SK-N-SH (cell line): ENCODE results near the gene TMEM255B. TPM values are rescaled to one million over a fixed set of nuclear protein-coding genes. Genes with fewer than 3 reads are reported as not detected.

ENCODE experiments used
- CTCF ChIA-PET: fragments of 300-600, 350-600 bp; formaldehyde crosslinking; extraction: SDS; loops from one replicate; lab custom pipeline; 2021; lab: Yijun Ruan, JAX
- POLR2A ChIA-PET: fragments of 350-600 bp; sonication (Branson Sonifier 250); formaldehyde crosslinking; extraction: SDS; loops from one replicate; lab custom pipeline; 2020; ENCODE audit warnings: antibody characterized with exemption, inconsistent platforms; lab: Yijun Ruan, JAX
- DNase-seq: peaks from one replicate; pipeline ENCODE4 v3.0.0; 2012
- H2AFZ ChIP-seq: fragments of 200-600 bp; sonication (generic); 2 replicates; pipeline ENCODE4 v1.8.1; 2016; ENCODE audit warnings: antibody characterized with exemption, mild to moderate bottlenecking, low read depth
- H3F3A ChIP-seq: fragments of 200-600 bp; sonication (generic); replicated peaks from 2 replicates; pipeline ENCODE3; 2016; ENCODE audit warnings: antibody characterized with exemption, mild to moderate bottlenecking; ENCODE audit not compliant: insufficient read depth
- H3K27ac ChIP-seq, 2 experiments: fragments of 200-500 bp in 1 of 2; fragments of 200-600 bp in 1 of 2; sonication (Bioruptor generic) in 1 of 2; sonication (generic), shearing (Covaris generic) in 1 of 2; 2 replicates each; pipeline versions ENCODE4 v1.5.1 to v1.6.1; 2014 to 2016; ENCODE audit warnings: low read depth in 2 of 2, inconsistent platforms in 1 of 2, low read length in 1 of 2, mild to moderate bottlenecking in 1 of 2, mixed read lengths in 1 of 2
- H3K27me3 ChIP-seq: fragments of 200-600 bp; sonication (generic), shearing (Covaris generic); 2 replicates; pipeline ENCODE4 v1.6.1; 2016; ENCODE audit warnings: mixed run types; ENCODE audit not compliant: insufficient read depth
- H3K36me3 ChIP-seq, 2 experiments: fragments of 200-500 bp in 1 of 2; fragments of 200-600 bp in 1 of 2; sonication (Bioruptor generic) in 1 of 2; sonication (generic) in 1 of 2; replicated peaks in 1 of 2; 2 replicates each; pipeline versions ENCODE3 to v1.5.1; 2014 to 2016; ENCODE audit warnings: low read length in 1 of 2, mild to moderate bottlenecking in 1 of 2; ENCODE audit not compliant: insufficient read depth in 2 of 2, control insufficient read depth in 1 of 2
- H3K4me1 ChIP-seq, 2 experiments: fragments of 200-500 bp in 1 of 2; fragments of 200-600 bp in 1 of 2; sonication (Bioruptor generic) in 1 of 2; sonication (generic), shearing (Covaris generic) in 1 of 2; 2 replicates each; pipeline versions ENCODE4 v1.5.1 to v1.6.1; 2014 to 2016; ENCODE audit warnings: low read depth in 1 of 2, low read length in 1 of 2, mixed run types in 1 of 2; ENCODE audit not compliant: insufficient read depth in 2 of 2, control insufficient read depth in 1 of 2
- H3K4me2 ChIP-seq: fragments of 200-600 bp; sonication (generic), shearing (Covaris generic); 2 replicates; pipeline ENCODE4 v1.6.1; 2017; ENCODE audit warnings: mixed run types
- H3K4me3 ChIP-seq, 2 experiments: fragments of 200-500 bp in 1 of 2; fragments of 200-600 bp in 1 of 2; sonication (Bioruptor generic) in 1 of 2; sonication (generic), shearing (Covaris generic) in 1 of 2; 2 replicates each; pipeline versions ENCODE4 v1.5.1 to v1.8.1; 2014 to 2016; ENCODE audit warnings: low read depth in 2 of 2, inconsistent platforms in 1 of 2, low read length in 1 of 2, mild to moderate bottlenecking in 1 of 2, mixed read lengths in 1 of 2, moderate library complexity in 1 of 2
- H3K79me2 ChIP-seq: fragments of 200-600 bp; sonication (generic); 2 replicates; pipeline ENCODE4 v1.8.1; 2017; ENCODE audit warnings: mild to moderate bottlenecking; ENCODE audit not compliant: insufficient read depth
- H3K9ac ChIP-seq: fragments of 200-600 bp; sonication (generic); 2 replicates; pipeline ENCODE4 v1.6.1; 2017; ENCODE audit warnings: mixed run types
- H3K9me2 ChIP-seq: fragments of 200-600 bp; sonication (generic); 2 replicates; pipeline ENCODE4 v1.6.1; 2017; ENCODE audit warnings: mixed run types
- H3K9me3 ChIP-seq: fragments of 200-600 bp; sonication (generic); 2 replicates; pipeline ENCODE4 v1.6.1; 2017; ENCODE audit warnings: mixed run types, mild to moderate bottlenecking, moderate library complexity
- H4K20me1 ChIP-seq: fragments of 200-600 bp; sonication (generic); 2 replicates; pipeline ENCODE4 v1.6.1; 2017; ENCODE audit warnings: mild to moderate bottlenecking, mixed run types; ENCODE audit not compliant: insufficient read depth
- CHD2 ChIP-seq: fragments of 150-350 bp; IDR thresholded peaks from 2 replicates; pipeline ENCODE4 v1.6.1; 2018; ENCODE audit warnings: low read length; ENCODE audit not compliant: partially characterized antibody
- FOSL2 ChIP-seq: IDR thresholded peaks from 2 replicates; pipeline ENCODE4 v1.4.0; 2012; ENCODE audit warnings: low read depth, mild to moderate bottlenecking, moderate library complexity, borderline replicate concordance
- FOXM1 ChIP-seq: IDR thresholded peaks from 2 replicates; pipeline ENCODE4 v1.4.0; 2012; ENCODE audit warnings: low read depth, mild to moderate bottlenecking
- GATA2 ChIP-seq: sonication (generic); formaldehyde crosslinking; IDR thresholded peaks from 2 replicates; pipeline ENCODE4 v1.5.0; 2020; ENCODE audit warnings: mild to moderate bottlenecking, missing genetic modification reagents
- MEF2A ChIP-seq: IDR thresholded peaks from 2 replicates; pipeline ENCODE4 v1.4.0; 2012; ENCODE audit warnings: low read depth, borderline replicate concordance
- MXI1 ChIP-seq: IDR thresholded peaks from 2 replicates; pipeline ENCODE4 v1.6.1; 2012; ENCODE audit warnings: mild to moderate bottlenecking, low read depth, low read length, improper control_type of control experiment
- POLR2AphosphoS5 ChIP-seq: IDR thresholded peaks from 2 replicates; pipeline ENCODE4 v1.6.1; 2012; ENCODE audit warnings: low read depth, low read length
- RCOR1 ChIP-seq: fragments of 150-350 bp; IDR thresholded peaks from 2 replicates; pipeline ENCODE4 v1.6.1; 2017; ENCODE audit warnings: antibody characterized with exemption, low read length
- TCF12 ChIP-seq: IDR thresholded peaks from 2 replicates; pipeline ENCODE4 v1.4.0; 2012
- WGBS: methylation state at CpG from one replicate; pipeline ENCODE4 v1.1.6; 2017; ENCODE audit warnings: low lambda C conversion rate; 5-methylcytosine and 5-hydroxymethylcytosine counted together
- polyA plus RNA-seq, 3 experiments: library from polyadenylated mRNA; depleted of rRNA; stranded (reverse); fragments of >200 nt; gene quantifications; 2 replicates each; pipeline ENCODE4 v1.2.3, GENCODE V29; 2012
- TF ChIP-seq, protein P1 (sequence below): IDR thresholded peaks from 2 replicates; pipeline ENCODE4 v1.4.0; 2012; ENCODE audit warnings: low read depth, borderline replicate concordance
- TF ChIP-seq, protein P2 (sequence below): IDR thresholded peaks from 2 replicates; pipeline ENCODE4; 2012
- TF ChIP-seq, protein P3 (sequence below): IDR thresholded peaks from 2 replicates; pipeline ENCODE4 v1.4.0; 2012; ENCODE audit warnings: low read depth, borderline replicate concordance

The TMEM255B gene
- polyA plus RNA-seq, 1 of the 3 experiments (the other 2 are of a cell fraction): 14.8 TPM

DNA sequence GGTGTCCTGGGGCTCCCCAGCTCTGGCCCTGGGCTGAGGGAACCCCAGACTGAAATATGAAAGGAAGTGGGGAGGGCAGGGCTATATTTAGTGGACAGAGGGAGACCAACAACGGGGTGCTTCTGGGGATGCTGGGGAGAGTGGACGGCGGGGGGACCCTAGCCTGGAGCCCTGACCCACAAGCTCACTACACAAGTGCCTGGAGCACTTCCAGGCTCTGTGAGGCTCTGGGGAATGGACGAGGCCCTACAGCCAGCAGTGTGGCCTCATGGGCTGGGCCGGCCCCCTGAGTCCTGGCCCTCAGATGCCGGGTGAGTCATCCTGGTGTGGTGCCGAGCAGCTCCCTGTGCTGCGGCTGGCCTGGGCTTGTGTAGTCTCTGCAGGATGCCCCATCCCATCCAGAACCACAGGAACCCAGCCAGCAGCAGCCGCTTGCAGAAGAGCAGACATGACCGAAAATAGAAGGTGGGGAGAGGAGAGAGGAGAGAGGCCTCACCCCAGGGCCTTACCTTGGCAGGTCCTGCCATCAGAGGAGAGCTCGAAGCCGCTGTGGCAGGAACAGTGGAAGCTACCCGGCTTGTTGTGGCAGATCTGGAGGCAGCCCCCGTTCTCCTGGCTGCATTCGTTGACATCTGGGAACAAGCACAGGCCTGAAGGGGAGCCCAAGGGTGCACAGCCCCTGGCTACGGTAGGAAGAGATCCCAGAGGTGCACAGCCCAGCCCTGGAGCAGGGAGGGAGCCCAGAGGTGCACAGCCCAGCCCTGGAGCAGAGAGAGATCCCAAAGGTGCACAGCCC lies 78.7 kb downstream of the TMEM255B start (continued):
- TF ChIP-seq, protein P1, sequence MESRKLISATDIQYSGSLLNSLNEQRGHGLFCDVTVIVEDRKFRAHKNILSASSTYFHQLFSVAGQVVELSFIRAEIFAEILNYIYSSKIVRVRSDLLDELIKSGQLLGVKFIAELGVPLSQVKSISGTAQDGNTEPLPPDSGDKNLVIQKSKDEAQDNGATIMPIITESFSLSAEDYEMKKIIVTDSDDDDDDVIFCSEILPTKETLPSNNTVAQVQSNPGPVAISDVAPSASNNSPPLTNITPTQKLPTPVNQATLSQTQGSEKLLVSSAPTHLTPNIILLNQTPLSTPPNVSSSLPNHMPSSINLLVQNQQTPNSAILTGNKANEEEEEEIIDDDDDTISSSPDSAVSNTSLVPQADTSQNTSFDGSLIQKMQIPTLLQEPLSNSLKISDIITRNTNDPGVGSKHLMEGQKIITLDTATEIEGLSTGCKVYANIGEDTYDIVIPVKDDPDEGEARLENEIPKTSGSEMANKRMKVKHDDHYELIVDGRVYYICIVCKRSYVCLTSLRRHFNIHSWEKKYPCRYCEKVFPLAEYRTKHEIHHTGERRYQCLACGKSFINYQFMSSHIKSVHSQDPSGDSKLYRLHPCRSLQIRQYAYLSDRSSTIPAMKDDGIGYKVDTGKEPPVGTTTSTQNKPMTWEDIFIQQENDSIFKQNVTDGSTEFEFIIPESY: no peak
- TF ChIP-seq GATA2 (CRISPR knock-in tag) (no peak), TCF12 (peak; percentile 83), FOXM1 (no peak), MXI1 (peak; percentile 28; the same call in 1 of the 2 replicates), FOSL2 (peak; percentile 94; the same call in 1 of the 2 replicates), RCOR1 (no peak), CHD2 (no peak), MEF2A (no peak)
- TF ChIP-seq, protein P2, sequence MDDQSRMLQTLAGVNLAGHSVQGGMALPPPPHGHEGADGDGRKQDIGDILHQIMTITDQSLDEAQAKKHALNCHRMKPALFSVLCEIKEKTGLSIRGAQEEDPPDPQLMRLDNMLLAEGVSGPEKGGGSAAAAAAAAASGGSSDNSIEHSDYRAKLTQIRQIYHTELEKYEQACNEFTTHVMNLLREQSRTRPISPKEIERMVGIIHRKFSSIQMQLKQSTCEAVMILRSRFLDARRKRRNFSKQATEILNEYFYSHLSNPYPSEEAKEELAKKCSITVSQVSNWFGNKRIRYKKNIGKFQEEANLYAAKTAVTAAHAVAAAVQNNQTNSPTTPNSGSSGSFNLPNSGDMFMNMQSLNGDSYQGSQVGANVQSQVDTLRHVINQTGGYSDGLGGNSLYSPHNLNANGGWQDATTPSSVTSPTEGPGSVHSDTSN: 0 out of 2 replicates have a peak, but pooled peaks have one; percentile 3
- TF ChIP-seq, protein P3, sequence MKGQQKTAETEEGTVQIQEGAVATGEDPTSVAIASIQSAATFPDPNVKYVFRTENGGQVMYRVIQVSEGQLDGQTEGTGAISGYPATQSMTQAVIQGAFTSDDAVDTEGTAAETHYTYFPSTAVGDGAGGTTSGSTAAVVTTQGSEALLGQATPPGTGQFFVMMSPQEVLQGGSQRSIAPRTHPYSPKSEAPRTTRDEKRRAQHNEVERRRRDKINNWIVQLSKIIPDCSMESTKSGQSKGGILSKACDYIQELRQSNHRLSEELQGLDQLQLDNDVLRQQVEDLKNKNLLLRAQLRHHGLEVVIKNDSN: no peak

DNA sequence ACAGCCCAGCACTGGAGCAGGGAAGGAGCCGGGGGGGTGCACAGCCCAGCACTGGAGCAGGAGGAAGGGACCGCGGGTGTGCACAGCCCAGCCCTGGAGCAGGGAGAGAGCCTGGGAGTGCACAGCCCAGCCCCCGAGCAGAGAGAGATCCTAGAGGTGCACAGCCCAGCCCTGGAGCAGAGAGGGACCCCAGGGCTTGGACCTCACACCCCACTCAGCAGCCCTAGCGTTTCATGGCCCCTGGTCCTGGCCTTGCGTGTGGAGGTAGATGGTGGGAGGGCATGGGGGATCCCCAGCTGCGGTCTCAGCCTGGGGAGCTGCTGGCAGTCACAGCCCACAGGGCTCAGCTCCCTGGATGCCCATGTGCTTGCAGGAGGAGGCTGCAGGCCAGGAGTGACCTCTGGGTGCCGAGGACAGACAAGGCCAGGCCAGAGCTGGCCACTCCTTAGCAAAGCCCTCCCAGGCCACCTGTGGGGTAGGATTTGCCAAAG lies 79.7 kb downstream of the TMEM255B start:
- peak overlapping the region; percentile 88 for H3K9ac ChIP-seq
- H2AFZ ChIP-seq: no peak overlapping the region
- H3K4me2 ChIP-seq: peak overlapping the region; percentile 86
- H3K27ac ChIP-seq: peak overlapping the region; percentile 38 to 99
- peaks cover 51% of the 10 kb centered on the region for H3K79me2 ChIP-seq
- CTCF ChIA-PET: interaction anchor here (1.0 to 1.1 kb wide), 3 partner anchors 18 to 23 kb away, joined by 3 to 5 read pairs (median 3); no protein-coding TSS in a partner anchor
- peaks cover 34 to 52% of the 10 kb centered on the region in 2 experiments; a peak in 3 of 4 replicates for H3K4me1 ChIP-seq
- H3K9me3 ChIP-seq: no peaks in the 10 kb centered on the region
- peak overlapping the region; percentile 49 to 56 for H3K4me3 ChIP-seq
- H3K9me2 ChIP-seq: no peaks in the 10 kb centered on the region
- H3F3A ChIP-seq: peaks cover 30% of the 10 kb centered on the region
- no peaks in the 10 kb centered on the region for H4K20me1 ChIP-seq
- 76% methylated on average over 4 of the region's 8 CpGs for WGBS
- POLR2A ChIA-PET: interaction anchor here (1.7 kb wide), 1 partner anchor 15 kb away, joined by 7 read pairs; no protein-coding TSS in a partner anchor
- H3K36me3 ChIP-seq: peaks cover 12 to 36% of the 10 kb centered on the region in 2 experiments
- no peaks in the 10 kb centered on the region for H3K27me3 ChIP-seq
- peak; percentile 22; the same call in 1 of the 2 replicates for TF ChIP-seq POLR2AphosphoS5
- TF ChIP-seq FOXM1: no peak
- DNase-seq: no peak
